GM12874 (cell line): ENCODE results near the gene CIZ1.
A peak's percentile ranks its signal among the peaks of the same experiment; 100 is the strongest.

Experiments used
- CTCF ChIP-seq: IDR thresholded peaks from 2 replicates; pipeline ENCODE4 v1.5.1; 2011; ENCODE audit warnings: low read depth, mild to moderate bottlenecking, control low read depth, low read length, moderate library complexity; ENCODE audit not compliant: insufficient read depth

The CIZ1 gene

DNA sequence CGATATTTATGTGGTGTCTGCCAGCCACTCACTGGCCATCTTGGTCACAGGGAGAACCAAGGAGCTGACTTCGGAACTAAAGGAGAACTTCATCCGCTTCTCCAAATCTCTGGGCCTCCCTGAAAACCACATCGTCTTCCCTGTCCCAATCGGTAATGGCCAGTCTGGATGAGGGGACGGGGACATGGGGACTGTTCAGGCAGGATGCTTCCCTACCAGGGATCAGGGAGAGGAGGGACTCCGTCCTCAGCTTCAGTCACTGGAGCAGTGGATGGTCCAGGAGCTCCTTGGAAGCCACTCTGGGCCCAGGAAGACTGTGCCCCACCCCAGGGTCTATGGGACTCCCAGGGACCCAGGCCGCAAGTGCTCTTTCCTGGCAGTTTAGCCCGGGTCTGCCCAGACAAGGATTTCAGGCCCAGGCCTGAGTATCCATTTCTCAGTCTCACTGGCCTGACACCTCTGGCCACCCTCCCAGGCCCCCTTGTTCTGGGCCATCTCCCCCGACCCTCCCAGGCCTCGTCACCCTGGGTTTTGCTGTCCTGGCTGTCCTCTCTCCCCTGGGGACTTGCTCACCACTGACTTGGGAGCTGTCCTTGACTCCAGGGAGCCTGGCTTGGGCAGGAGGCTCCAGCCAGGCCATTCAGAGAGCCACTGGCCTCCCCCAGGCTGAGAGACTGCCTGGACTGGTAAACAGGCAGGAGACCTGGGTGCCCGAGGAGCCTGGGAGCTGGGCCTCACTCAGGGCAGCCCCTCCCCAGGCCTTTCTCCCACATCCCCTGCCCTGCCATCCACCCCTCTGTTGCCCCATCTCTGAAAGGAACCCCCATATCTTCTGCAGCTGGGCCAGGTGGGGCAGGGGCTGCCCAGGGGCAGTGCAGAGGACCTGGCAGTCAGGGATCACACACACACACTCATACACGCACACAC, 39.0 kb downstream of the CIZ1 start:
- TF ChIP-seq CTCF, result no peak

- no peak for TF ChIP-seq CTCF
These were observed 39.9 kb downstream of the CIZ1 start for GRCh38 chr9:128151309-128152132.

GRCh38 chr9:128150594-128151308, 40.6 kb downstream of the CIZ1 start:
- peak; percentile 62 for TF ChIP-seq CTCF

GRCh38 chr9:128149951-128150593, 41.3 kb downstream of the CIZ1 start:
- no peak for TF ChIP-seq CTCF

DNA sequence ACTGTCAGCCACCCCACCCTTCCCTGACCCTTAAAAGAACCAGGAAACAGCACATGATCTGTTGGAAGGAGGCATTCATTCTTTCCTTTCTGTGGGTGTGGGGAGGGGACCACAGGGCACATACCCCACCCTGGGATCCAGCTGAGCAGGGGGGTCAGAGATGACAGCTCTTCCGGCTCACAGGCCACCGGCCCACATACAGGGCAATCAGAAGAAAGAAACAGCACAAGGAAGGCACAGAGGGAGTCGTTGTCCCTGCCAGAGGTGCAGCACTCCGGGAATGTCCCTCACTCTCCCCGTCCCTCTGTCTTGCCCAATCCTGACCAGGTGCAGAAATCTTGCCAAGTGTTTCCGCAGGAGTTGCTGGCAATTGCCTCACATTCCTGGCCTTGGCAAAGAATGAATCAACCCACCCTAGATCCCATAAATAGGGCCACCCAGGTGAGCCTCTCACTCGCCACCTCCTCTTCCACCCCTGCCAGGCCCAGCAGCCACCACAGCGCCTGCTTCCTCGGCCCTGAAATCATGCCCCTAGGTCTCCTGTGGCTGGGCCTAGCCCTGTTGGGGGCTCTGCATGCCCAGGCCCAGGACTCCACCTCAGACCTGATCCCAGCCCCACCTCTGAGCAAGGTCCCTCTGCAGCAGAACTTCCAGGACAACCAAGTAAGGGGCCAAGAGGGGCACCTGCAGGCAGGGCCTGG, 42.2 kb downstream of the CIZ1 start, which contains the start of gene LCN2:
Gene LCN2 (plus strand): TSS at position 453 of the 701 bp plus-strand sequence. CDS start 73 bp downstream, at position 526.
- TF ChIP-seq CTCF, result no peak

DNA sequence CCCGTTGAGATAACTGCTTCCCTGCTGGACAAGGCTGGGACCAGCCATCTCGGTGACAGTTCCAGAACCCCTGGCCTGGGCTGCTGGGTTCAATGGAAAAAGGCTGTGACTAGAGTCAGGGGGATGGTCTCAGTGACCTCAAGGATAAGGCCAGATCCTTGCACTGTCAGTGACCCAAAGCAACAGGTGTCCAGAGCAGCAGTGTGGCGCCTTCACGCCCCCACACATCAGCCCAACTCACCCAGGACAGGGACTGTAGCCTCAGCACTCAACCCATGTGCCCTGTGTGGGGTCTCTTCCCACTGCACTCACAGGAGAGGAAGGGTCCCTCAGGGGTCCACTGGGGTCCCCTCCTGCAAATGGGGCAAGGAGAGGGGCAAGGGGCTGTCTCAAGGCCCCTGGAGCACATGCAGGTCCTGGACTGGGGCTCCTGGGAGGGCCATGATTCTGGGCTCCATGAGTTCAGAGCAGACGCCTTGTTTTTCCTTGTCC, 42.8 kb downstream of the CIZ1 start:
- TF ChIP-seq CTCF, result no peak
